Measurements from ENCODE around the gene THSD7A. TPM values are rescaled to one million over a fixed set of nuclear protein-coding genes. Genes with fewer than 3 reads are reported as not detected.

THSD7A gene
- total RNA-seq, 1 donor from 2014 or later = 14.3 TPM

DNA sequence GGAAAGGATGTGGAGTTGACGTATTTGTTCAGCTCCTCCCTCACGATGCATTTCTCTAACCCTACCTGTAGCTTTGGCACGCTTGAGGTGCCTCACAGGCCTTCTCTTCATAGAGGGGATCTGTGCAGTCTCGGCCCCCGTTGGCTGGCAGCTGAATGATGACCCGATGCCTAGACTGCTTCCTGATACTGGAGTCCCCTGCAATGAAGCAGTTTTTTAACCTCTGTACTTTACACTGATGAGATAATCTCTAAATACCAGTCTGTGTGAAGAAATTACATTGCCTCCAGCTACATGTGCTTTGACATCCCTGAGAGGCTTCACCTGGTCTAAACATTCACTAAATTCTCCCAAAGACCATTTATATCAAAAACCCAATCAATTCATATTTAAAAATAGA lies 370.1 kb downstream of the THSD7A start:
- H3K27me3 Mint-ChIP-seq = no peaks in the 10 kb centered on the region
- DNase-seq (ENCODE audit: extremely low spot score, unreplicated experiment) = no peak
- TF ChIP-seq, protein P1, sequence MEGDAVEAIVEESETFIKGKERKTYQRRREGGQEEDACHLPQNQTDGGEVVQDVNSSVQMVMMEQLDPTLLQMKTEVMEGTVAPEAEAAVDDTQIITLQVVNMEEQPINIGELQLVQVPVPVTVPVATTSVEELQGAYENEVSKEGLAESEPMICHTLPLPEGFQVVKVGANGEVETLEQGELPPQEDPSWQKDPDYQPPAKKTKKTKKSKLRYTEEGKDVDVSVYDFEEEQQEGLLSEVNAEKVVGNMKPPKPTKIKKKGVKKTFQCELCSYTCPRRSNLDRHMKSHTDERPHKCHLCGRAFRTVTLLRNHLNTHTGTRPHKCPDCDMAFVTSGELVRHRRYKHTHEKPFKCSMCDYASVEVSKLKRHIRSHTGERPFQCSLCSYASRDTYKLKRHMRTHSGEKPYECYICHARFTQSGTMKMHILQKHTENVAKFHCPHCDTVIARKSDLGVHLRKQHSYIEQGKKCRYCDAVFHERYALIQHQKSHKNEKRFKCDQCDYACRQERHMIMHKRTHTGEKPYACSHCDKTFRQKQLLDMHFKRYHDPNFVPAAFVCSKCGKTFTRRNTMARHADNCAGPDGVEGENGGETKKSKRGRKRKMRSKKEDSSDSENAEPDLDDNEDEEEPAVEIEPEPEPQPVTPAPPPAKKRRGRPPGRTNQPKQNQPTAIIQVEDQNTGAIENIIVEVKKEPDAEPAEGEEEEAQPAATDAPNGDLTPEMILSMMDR (conservative IDR thresholded peaks at IDR 0.05) = no peak

DNA sequence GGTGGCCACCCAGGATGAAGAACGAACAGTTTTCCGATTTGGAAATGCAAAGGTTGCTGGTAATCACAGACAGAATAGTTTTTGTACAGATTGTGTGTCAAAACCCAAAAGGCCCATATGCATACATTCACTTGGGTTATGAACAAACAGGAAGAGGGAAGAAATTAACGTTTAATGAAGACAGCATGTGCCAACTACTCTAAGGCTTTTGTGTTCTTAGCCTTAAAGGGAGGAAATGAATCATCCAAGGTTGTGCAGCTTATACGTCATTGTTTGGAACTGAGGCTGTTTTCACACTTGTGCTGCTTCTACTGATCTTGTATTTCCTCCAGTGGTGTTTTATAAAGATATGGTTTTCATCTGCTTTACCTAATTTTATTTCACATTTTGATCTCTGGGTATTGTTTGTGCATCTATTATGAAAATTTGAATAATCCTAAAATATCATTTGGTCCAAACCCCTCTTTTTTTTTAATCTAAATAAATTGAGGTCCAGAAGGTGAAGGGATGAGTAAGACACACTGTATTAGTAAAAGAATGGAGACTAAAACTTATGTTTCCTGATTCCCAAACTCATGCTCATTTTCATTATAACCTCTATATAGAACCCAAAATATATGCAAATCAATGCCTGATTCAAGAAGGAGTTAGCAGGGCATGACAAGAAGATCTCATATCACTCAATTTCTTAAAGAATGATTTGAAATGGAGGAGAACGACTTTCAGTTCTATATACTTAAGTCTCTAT lies 373.1 kb downstream of the THSD7A start:
- Mint-ChIP-seq H3K4me3 (no peak overlapping the region), H3K36me3 (no peaks in the 10 kb centered on the region), H3K4me1 (ENCODE audit: unreplicated experiment) (no peaks in the 10 kb centered on the region), H3K27ac (no peak overlapping the region), H3K27me3 (no peaks in the 10 kb centered on the region), H3K9me3 (no peaks in the 10 kb centered on the region)
- TF ChIP-seq, protein P1 (conservative IDR thresholded peaks at IDR 0.05) = no peak
- no peak for DNase-seq (ENCODE audit: extremely low spot score, unreplicated experiment)

More for the DNA sequence above, 370.1 kb downstream of the THSD7A start:
- H3K36me3 Mint-ChIP-seq = no peaks in the 10 kb centered on the region
- H3K9me3 Mint-ChIP-seq = no peaks in the 10 kb centered on the region
- H3K4me1 Mint-ChIP-seq (ENCODE audit: unreplicated experiment) = peaks cover 4% of the 10 kb centered on the region
- H3K27ac Mint-ChIP-seq = no peak overlapping the region
- H3K4me3 Mint-ChIP-seq = no peak overlapping the region

DNA sequence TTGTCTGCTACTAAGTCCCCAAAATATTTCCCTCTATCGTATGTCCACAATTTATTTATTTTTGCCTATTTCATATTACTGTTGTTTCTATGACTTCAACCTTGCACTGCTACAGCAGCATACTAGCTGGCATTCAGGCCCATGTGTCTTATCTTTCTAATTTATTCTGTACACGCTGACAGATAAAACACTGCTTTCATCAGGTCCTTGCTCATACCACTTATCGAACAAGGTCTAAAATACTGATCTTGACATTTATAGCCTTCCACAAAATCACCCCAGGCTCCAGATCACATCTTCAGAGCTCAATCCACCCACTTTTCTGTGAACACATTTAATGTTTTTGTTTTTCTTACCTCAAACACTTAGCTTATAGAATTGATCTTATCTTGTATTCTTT lies 374.6 kb downstream of the THSD7A start:
- no peak overlapping the region for H3K4me3 Mint-ChIP-seq
- DNase-seq (ENCODE audit: extremely low spot score, unreplicated experiment) = no peak
- no peak overlapping the region for H3K27ac Mint-ChIP-seq
- H3K4me1 Mint-ChIP-seq (ENCODE audit: unreplicated experiment) = no peaks in the 10 kb centered on the region
- TF ChIP-seq, protein P1 (conservative IDR thresholded peaks at IDR 0.05) = no peak
- no peaks in the 10 kb centered on the region for H3K9me3 Mint-ChIP-seq
- H3K36me3 Mint-ChIP-seq = no peaks in the 10 kb centered on the region
- H3K27me3 Mint-ChIP-seq = no peaks in the 10 kb centered on the region

DNA sequence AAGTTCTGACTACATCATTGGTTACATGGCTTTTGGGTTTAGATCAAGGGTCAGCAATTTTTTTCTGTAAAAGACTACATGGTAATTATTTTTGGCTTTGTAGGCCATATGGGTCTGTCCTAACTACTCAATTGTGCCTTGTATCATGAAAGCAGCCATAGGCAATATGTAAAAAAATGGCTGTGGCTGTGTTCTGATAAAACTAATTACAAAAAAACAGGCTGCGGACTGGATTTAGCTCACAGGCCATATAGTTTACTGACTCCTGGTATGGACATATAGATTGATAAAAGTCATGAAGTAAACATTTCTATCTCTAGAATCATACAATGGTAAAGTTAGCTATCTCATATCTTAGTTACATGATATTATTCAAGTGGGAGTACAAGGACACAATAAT lies 375.4 kb downstream of the THSD7A start:
- TF ChIP-seq, protein P1 (conservative IDR thresholded peaks at IDR 0.05) = no peak
- H3K27ac Mint-ChIP-seq = no peak overlapping the region
- no peaks in the 10 kb centered on the region for H3K27me3 Mint-ChIP-seq
- DNase-seq (ENCODE audit: extremely low spot score, unreplicated experiment) = no peak
- H3K9me3 Mint-ChIP-seq = no peaks in the 10 kb centered on the region
- H3K4me3 Mint-ChIP-seq = no peak overlapping the region
- no peaks in the 10 kb centered on the region for H3K4me1 Mint-ChIP-seq (ENCODE audit: unreplicated experiment)
- H3K36me3 Mint-ChIP-seq = no peaks in the 10 kb centered on the region

DNA sequence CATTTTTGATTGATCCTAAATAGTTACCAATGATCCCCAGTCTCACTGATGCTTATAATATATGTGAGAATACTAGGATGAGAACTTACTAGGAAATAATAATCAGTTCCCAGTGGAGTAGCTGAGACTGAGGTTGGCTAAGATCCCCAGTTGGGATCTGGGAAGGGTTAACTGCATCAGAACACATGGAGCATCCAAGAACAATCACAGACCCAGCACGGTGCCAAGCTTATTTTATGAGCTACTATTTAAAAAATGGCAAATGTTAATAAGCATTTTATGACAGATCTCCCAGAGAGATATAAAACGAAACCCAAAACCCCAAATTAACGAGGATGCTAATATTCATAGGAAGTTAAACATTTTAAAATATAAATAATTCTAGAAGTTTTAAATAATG lies 379.5 kb downstream of the THSD7A start:
- no peak for DNase-seq (ENCODE audit: extremely low spot score, unreplicated experiment)
- no peak overlapping the region for H3K4me3 Mint-ChIP-seq
- H3K27ac Mint-ChIP-seq = no peak overlapping the region
- H3K27me3 Mint-ChIP-seq = no peaks in the 10 kb centered on the region
- H3K9me3 Mint-ChIP-seq = no peaks in the 10 kb centered on the region
- H3K4me1 Mint-ChIP-seq (ENCODE audit: unreplicated experiment) = peaks cover 8% of the 10 kb centered on the region
- TF ChIP-seq, protein P1 (conservative IDR thresholded peaks at IDR 0.05) = no peak
- no peaks in the 10 kb centered on the region for H3K36me3 Mint-ChIP-seq

Measured in type B pancreatic cell (in vitro differentiated cells).